GM19023 (cell line): ENCODE data around the gene METTL3.

Experiments used
- ATAC-seq: cut with Tn5 transposase; IDR thresholded peaks from one replicate; pipeline ENCODE4 v1.9.1; 2021; ENCODE audit warnings: mild to moderate bottlenecking, moderate library complexity; ENCODE audit not compliant: unreplicated experiment

METTL3 gene

GRCh38 chr14:21527318-21527679 is 16.2 kb upstream of the METTL3 start:
- ATAC-seq = no peak

DNA sequence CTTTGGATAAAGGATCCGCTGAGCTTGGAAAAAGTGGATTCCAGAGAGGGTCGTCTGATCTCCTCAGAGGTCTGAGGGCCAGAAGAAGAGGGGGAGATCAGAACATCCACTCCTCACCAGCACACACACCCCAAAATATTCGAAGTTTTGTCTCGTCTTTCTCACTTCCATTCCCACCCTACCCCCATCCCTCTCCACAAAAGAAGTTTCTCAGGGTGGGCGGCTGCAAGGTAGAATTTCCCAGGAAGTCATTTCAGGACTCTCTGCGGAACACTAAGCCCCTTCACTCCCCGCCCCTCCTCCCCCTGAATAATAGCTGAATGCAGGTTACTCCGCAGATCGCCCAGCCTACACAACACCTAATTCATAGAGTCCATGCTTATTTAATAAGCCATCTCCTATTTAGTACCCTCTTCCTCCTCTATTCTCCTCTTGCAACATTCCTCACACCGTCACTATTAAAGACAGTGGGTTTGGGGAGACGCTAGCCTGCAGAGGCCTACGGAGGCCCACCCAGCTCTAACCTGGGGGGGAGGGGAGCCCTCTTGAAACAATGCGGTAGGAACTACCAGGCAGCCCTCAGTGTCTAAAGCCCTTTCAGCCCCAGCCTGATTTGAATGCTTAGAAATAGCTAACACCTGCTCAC is 15.7 kb upstream of the METTL3 start:
- ATAC-seq = no peak

DNA sequence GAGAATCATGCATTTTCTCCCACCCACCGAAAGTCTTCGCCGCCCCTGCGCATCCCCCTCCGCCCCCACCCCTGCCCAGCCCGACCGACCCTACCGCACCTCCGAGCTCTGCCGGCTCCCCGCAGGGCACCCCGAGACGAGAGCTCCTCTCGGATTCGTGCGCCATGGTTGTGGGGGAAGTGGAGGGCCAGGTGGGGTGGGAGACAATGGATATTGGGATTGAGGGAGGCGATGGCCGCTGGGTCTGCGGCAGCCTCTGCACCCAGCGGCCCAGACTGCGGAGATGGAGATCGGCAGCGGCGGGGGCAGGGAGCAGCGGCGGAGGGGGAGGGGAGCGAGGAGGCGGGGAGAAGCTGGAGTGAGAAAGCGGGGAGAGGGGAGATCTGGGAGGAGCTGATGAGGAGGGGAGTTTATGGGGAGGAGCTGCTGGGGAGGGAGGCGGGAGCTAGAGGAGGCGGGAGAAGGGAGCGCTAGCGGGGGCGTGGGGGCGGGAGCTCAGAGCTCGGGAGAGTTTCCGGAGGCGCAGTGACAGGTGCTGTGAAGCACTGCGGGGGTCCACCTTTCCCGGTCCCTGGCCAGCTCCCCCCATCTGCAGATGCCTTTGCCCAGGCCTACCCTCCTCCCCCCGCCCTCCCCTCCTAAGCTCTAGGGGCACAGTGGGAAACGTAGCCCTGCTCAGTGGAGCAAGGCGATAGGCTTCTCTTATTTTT is 15.0 kb upstream of the METTL3 start, which contains the start of gene SALL2:
SALL2 (minus strand) TSS at position 385 of the 710 bp plus-strand sequence; CDS start at position 166, 219 bp downstream.
- peak; percentile 60 for ATAC-seq

GRCh38 chr14:21525571-21525961 is 14.4 kb upstream of the METTL3 start:
- ATAC-seq = no peak

GRCh38 chr14:21524575-21525490 is 13.7 kb upstream of the METTL3 start:
- ATAC-seq = no peak

DNA sequence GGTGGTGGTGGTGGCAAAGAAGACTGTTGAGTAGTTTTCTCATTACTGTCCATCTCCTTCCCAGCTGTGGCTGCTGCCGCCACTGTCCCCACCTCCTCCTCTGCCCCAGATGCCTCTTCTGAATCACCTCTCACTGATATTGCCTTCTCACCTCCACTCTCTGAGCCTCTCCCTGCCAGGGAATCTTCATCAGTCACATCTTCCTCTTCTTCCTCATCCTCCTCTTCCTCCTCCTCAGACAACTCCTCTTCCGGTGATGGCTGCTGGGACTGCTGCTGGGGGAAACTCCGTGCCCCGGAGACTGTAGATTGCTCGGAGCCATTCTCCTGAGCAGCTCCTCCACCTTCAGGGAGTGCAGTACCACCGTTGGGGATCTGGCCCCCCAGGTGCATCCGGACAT is 12.1 kb upstream of the METTL3 start:
- ATAC-seq = no peak

- no peak for ATAC-seq
Measured at GRCh38 chr14:21521501-21521900, 10.4 kb upstream of the METTL3 start.

DNA sequence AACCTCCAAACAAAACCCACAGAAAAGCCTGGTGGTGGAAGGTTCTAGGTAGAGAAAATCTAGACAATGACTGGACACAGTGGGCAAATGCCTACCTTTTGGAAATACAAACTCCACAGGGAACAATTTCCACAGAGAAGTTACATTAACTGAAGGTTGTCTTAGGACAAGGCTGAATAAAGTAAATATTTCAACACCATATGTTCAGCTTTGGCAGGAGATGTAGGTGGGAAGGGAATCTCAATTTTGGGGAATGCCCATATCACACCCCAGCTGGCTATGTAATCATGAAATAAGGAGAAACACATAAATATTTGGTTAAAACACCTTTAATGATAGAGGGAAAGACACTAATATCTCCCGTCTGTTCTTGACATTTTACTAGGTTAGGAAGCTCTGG is 9.6 kb upstream of the METTL3 start:
- no peak for ATAC-seq

DNA sequence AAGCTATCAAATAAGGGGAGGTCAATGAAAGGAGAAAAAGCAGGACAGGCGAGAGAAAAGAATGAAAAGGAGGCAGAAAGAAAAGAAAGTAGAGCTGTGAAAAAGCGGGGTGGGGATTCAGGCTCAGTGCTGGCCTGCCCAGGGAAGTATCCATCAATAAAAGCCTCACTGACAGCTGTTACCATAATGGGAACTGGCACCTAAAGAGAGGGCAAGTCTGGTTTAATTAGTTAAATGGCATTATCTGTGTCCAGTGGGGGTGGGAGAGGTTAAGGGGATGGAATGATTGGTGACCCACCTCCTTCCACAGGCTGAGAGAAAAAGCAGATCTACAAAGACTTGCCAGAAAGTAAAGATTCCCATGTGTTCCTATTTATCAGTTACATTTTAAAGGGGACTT is 7.6 kb upstream of the METTL3 start:
- no peak for ATAC-seq

GRCh38 chr14:21514341-21514740 is 3.2 kb upstream of the METTL3 start:
- ATAC-seq = no peak

DNA sequence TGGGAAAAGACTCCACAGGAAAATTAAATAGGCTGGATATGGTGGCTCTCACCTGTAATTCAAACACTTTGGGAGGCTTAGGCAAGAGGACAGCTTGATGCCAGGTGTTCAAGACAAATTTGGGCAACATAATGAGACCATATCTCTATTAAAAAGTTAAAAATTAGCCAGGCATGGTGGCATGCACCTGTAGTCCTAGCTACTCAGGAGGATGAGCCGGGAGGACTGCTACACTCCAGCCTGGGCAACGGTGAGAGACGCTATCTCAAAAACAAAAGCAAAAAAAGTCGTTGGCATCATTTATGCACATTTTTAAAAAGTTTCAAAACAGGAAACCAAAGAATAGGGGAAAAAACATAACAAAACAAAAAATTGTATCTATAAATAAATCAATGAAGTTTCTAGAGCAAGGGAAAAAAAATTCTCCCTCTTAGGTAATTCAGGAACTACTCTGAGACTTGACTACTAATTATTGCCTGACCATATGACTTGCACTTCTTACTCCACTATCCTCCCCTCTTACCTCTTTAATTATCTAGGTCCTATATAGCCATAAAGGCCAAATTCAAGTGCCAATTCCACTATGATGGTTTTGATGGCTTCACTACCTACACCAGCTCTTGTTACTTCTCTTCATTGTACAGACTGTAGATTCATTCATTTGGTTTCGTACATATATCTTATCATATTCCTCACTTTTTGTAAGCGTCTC is 1.6 kb downstream of the METTL3 start:
- ATAC-seq = no peak

GRCh38 chr14:21506557-21506956 is 4.6 kb downstream of the METTL3 start:
- ATAC-seq = no peak

DNA sequence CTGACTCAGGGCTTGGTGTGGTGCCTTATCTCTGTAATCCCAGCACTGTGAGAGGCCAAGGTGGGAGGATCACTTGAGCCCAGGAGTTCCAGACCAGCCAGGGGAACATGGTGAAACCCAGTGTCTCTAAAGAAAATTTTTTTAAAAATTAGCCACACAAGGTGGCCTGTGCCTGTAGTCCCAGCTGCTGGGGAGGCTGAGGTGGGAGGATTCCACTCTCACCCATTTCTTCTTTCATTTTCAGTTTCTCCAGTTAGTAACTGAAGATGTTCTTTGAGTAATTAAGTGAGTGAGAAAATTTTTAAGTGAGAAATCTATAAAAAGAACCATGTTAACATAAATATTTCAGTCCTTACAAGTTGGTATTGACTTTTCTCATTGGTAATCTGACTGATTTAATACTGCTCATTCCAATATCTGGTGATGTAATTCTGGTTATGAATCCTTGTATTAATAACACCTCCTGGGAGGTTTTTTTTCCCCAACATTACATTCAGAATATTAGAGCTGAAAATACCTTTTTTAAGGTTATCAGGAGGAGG is 6.1 kb downstream of the METTL3 start:
- ATAC-seq = peak; percentile 82

- no peak for ATAC-seq
Measured at GRCh38 chr14:21503376-21503775, 7.8 kb downstream of the METTL3 start.

DNA sequence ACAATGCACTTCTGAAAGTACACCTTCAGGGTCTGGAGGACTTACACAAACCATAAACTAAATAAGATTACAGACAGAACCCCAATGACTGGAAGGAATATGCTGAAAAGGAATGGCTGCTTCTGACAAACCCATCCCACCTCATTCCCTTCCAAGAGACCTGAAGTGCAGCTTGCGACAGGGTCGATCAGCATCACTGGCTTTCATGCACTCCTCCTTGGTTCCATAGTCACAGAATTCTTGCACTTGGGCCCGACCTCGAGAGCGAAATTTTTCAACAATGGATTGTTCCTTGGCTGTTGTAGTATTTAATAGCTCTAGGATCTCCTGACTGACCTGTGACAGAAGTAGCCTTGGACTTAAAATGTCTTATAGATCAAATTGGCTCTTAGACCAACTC is 9.6 kb downstream of the METTL3 start:
- no peak for ATAC-seq

GRCh38 chr14:21498540-21499526 is 12.3 kb downstream of the METTL3 start:
- peak; percentile 55 for ATAC-seq

- ATAC-seq = no peak
Measured at GRCh38 chr14:21496453-21496852, 14.7 kb downstream of the METTL3 start.

- no peak for ATAC-seq
Measured at GRCh38 chr14:21494902-21495762, 16.0 kb downstream of the METTL3 start.
